OCI-LY3 (cell line): ENCODE results near the gene GSN.

Source experiments
- EZH2phosphoT487 ChIP-seq: fragments of 200-600 bp; shearing (Covaris generic); IDR thresholded peaks from 2 replicates; pipeline ENCODE4 v1.6.1; 2018; ENCODE audit warnings: antibody characterized with exemption, mixed run types, low read depth
- TF ChIP-seq, protein P1 (sequence below): fragments of 200-600, 300-600 bp; sonication (generic); IDR thresholded peaks from 2 replicates; pipeline ENCODE4 v1.5.1; 2014; ENCODE audit warnings: antibody characterized with exemption, low read length, low read depth

GRCh38 chr9:121260457-121261106, 7.4 kb upstream of the GSN start:
- no peak for TF ChIP-seq EZH2phosphoT487
- TF ChIP-seq, protein P1, sequence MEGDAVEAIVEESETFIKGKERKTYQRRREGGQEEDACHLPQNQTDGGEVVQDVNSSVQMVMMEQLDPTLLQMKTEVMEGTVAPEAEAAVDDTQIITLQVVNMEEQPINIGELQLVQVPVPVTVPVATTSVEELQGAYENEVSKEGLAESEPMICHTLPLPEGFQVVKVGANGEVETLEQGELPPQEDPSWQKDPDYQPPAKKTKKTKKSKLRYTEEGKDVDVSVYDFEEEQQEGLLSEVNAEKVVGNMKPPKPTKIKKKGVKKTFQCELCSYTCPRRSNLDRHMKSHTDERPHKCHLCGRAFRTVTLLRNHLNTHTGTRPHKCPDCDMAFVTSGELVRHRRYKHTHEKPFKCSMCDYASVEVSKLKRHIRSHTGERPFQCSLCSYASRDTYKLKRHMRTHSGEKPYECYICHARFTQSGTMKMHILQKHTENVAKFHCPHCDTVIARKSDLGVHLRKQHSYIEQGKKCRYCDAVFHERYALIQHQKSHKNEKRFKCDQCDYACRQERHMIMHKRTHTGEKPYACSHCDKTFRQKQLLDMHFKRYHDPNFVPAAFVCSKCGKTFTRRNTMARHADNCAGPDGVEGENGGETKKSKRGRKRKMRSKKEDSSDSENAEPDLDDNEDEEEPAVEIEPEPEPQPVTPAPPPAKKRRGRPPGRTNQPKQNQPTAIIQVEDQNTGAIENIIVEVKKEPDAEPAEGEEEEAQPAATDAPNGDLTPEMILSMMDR = no peak
